HEK293T (cell line): ENCODE measurements around the gene PRR30.

ENCODE experiments used
- FOXA1 ChIP-seq: fragments of 450-650 bp; IDR thresholded peaks from 2 replicates; pipeline ENCODE4 v1.6.1; 2016; ENCODE audit warnings: mild to moderate bottlenecking
- FOXM1 ChIP-seq: fragments of 450-650 bp; IDR thresholded peaks from 2 replicates; pipeline ENCODE4 v1.6.1; 2017; ENCODE audit warnings: mild to moderate bottlenecking, borderline replicate concordance
- HDGF ChIP-seq: fragments of 450-650 bp; IDR thresholded peaks from 2 replicates; pipeline ENCODE4 v1.6.1; 2017; ENCODE audit warnings: antibody characterized with exemption, borderline replicate concordance
- NFRKB ChIP-seq: fragments of 450-650 bp; IDR thresholded peaks from 2 replicates; pipeline ENCODE4 v1.6.1; 2016; ENCODE audit warnings: mild to moderate bottlenecking, moderate library complexity
- PKNOX1 ChIP-seq: fragments of 450-650 bp; IDR thresholded peaks from 2 replicates; pipeline ENCODE4 v1.6.1; 2016
- SUZ12 ChIP-seq: fragments of 450-650 bp; IDR thresholded peaks from 2 replicates; pipeline ENCODE4 v1.6.1; 2016; ENCODE audit warnings: mild to moderate bottlenecking
- TARDBP ChIP-seq: fragments of 450-650 bp; IDR thresholded peaks from 2 replicates; pipeline ENCODE4 v1.6.1; 2016

- TF ChIP-seq NFRKB, result no peak
- no peak for TF ChIP-seq FOXA1
- TF ChIP-seq FOXM1, result no peak
- no peak for TF ChIP-seq PKNOX1
- no peak for TF ChIP-seq SUZ12
- TF ChIP-seq HDGF, result no peak
- TF ChIP-seq TARDBP, result no peak
These were observed 23.2 kb upstream of the PRR30 start for GRCh38 chr2:27162151-27163121.
